RPMI7951 (cell line): ENCODE results near the gene SPECC1. TPM values are rescaled to one million over a fixed set of nuclear protein-coding genes. Genes with fewer than 3 reads are reported as not detected.
A peak's percentile ranks its signal among the peaks of the same experiment; 100 is the strongest.

Experiments used
- DNase-seq: peaks from one replicate; pipeline ENCODE4 v3.0.0-alpha.2; 2012; ENCODE audit warnings: low read depth
- total RNA-seq: library from RNA; depleted of rRNA; stranded (reverse); fragments of >200 nt; shearing (Covaris generic); gene quantifications from 2 replicates; pipeline ENCODE4 v1.2.3, GENCODE V29; 2014

The SPECC1 gene
- total RNA-seq, 1 experiment from 2014 or later, result 40.3 TPM

DNA sequence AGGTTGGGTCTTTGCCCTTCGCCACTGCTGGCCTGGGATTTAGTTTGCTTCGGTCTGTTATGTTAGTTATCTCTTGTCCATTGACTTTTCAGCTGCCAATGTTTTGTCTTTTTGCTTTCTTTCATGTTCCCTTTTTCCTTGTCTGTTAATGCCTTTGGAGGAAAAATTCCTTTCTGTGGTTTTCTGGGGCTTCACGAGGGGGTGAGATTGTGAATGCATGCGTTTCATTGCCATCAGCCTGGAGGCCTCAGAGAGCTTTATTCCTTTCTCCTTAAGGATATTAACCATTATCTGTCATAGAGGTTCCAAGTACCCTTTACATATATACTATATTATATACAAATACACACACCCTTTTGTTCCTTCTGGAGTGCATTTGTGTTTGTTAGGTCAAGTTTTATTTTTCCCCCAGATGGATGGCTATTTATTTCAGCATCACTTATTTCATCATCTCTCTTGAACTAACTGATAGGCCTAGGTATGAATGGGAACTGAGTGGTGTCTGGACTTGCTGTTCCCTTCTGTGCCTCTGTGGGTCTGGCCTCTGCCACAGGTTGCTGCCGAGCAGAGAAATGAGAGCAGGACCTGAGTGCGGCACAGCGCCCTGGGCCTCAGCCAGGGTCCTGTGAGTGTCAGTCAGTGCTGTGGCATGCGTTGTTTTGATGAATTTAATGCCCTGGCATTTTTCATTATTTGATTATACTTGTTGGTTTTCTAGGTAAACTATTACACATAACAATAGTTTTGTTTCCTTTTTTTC is 264.8 kb downstream of the SPECC1 start:
- no peak for DNase-seq

GRCh38 chr17:20275653-20276052 is 266.5 kb downstream of the SPECC1 start:
- no peak for DNase-seq

DNA sequence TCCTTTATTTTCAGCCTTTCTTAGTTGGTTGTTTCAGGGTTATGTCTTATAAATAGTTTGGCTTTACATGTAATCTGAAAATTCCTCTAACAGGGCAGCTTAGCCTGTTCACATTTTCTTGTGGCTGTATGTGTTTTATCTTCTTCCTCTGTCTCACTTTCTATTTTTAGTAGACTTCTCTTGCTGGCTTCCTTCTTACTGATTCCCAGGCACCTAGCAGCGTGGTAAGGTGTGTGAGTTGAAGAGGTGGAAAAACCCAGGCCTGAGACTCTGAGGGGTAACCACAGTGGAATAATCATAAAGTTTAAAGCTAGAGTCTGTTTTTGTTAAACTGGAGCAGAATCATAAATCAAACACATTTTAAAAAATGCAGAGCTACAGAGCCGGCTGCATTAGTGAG is 267.3 kb downstream of the SPECC1 start:
- no peak for DNase-seq

GRCh38 chr17:20278805-20279204 is 269.6 kb downstream of the SPECC1 start:
- DNase-seq, result no peak

GRCh38 chr17:20279631-20280030 is 270.5 kb downstream of the SPECC1 start:
- DNase-seq, result no peak

DNA sequence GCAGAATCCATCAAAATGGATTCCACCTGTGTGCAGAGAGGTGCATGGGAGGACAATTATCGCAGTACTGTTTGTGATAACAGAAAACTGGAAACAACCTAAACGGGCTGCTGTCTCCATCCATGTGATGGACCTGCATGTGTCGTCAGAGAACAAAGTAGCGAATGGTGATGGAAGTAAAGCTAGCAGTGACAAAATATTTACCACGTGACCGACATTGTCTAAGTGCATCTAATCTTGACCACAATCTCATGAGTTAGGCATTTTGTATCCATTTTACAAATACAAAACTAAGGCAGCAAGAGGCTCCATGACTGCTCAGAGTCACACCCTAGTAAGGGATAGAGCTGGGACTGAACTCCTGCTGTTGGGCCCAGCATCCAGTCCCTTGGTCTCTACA is 270.9 kb downstream of the SPECC1 start:
- no peak for DNase-seq

DNA sequence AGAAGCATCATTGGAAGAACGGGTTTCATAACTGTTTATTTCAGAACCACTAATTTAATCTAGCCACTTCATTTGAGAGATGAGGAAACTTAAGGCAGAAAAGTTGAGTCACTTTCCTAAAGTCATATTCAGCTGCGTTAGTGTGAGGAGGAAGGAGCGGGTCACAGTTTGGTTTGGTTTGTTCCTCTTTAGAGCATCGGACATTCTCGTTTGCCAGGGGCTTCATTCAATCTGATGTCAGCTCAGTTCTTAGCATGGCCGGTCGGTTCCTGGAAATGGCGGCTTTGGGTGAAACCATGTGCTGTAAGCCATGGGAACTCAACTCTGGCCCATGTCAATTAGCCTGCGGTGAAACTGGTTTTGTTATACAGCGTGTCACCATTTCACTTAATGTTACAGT is 271.7 kb downstream of the SPECC1 start:
- DNase-seq, result no peak

DNA sequence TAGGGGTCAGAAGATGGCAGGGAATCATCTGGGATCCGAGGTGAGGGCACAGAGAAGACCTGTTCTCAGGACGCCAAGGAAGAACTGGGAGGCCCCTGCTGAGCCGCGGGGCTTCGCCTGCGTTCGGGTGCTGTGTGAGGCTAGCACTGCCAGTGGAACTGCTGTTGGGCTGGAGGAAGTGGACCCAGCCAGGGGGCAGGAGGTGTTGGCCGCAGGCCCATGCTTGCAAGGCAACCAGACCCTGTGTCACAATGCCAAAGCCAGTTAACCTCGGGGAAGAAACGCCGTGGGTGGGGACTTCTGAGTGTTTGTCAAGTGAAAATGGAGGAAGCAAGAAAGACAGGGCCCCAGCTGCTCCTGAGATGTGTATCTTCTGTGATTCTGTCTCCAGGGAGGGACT is 272.7 kb downstream of the SPECC1 start:
- DNase-seq, result no peak

DNA sequence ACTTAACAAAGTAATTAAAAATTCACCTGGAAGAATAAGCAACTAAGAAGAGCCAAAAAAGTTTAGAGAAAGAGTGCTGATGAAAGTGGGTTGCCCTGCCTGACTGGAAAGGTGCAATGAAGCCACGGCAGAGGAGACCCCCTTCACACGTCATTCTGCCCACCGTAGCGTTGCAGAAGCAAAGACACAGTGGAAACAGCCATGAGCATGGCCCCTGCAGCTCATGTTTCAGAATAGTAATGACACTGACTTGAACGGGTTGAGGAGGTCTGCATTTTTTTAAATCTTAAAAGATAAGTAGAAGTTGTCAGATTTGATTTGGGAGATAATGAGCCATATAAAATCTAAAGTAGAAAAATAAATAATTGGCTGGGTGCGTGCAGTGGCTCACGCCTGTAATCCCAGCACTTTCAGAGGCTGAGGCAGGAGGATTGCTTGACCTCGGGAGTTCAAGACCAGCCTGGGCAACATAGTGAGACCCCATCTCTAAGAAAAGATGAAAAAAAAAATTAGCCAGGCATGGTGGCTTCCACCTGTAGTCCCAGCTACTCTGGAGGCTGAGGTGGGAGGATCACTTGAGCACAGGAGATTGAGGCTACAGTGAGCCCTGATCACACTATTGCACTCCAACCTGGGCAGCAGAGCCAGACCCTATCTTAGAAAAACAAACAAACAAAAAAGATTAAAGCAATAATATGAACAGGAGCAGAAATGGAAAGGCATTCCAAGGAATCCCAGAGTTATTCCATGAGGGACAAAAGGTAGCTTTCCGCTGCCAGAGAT is 273.6 kb downstream of the SPECC1 start:
- DNase-seq, result no peak

DNA sequence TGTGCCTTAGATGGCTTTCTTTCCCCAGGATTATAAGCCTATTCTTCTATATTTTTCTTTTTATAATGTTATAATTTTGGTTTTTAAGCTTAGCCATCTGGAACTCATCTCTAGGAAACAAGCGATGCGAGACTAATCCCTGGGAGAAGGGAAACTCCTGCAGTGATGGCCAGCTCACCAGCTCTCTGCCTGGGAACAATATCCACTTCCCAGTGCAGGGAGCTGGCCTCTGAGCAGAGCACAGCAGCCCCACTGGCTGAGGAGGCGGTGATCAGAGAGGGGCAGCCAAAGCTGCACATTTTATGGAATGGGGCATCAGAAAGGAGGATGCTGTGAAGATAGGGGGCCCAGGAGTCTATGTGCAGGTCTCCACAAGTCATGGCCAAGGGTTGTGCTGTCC is 274.9 kb downstream of the SPECC1 start:
- DNase-seq, result no peak

GRCh38 chr17:20284570-20285295 is 275.6 kb downstream of the SPECC1 start:
- DNase-seq, result no peak

DNA sequence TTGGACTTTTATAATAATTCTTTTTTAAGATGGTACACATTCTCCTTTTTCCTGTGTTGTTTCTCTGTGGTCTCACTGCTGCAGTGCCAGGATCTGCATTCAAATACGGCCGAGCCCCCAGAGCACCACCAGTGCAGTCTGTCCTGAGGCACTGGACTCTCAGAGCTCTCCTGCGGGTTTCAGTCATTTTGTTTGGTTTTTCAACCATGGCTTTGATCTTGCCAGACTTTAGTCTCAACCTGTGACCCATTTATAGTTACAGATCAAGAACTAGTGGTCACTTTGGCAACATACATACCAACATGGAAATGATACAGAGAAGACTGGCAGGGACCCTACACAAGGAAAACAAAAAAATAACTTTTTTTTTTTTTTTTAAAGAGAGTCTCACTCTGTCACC is 280.8 kb downstream of the SPECC1 start:
- no peak for DNase-seq

DNA sequence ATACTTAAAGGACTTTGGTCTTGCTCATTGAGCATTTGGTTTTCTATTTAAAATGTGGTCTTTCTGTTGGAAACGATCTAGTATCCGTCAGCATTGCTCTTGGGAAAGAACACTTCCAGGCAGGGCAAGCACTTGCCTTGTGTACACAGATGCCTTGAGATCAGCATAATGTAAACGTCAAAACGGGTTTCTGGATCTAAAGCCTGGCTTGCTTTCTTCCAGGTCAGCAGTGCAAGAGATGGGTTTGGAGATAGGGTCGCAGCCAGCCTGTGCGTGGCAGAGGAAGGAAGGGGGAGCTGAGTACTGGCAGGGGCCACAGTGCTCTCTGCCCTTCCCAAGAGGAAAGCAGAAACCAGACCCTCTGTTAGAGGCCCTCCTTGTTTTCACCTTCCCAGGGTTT is 282.7 kb downstream of the SPECC1 start:
- no peak for DNase-seq

DNA sequence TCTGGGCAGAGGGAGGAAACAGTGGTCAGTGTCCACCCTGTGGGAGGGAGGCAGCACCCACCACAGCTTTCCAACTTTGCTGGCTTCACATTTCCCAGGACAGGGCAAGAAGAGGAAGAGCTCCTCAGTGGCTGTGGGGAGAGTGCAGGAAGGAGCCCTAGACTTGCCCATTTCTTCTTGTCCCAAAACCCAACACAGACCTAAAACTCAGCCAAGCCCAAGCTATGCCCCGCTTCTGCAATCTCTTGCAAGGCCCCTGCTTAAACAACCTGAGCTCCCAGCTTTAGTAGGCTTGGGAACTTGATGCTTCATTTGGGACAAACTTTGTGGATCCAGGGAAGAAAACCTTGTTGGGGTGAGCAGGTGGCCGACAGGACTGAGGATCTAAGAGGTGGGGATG is 284.3 kb downstream of the SPECC1 start:
- no peak for DNase-seq

DNA sequence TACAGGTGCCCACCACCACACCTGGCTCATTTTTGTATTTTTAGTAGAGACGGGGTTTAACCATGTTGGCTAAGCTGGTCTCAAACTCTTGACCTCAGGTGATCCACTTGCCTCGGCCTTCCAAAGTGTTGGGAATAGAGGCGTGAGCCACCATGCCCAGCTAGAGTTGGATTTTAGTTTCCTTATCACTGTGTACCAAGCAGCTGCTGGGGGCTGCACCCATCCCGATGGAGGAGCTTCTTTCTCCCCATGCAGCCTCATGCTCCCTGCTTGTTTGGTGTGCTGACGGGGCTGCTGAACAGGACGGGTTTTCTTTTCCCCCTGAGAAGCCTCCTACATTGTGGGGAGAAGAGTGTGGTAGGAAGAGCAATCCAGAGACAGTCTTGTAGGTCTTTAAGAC is 285.0 kb downstream of the SPECC1 start:
- DNase-seq, result no peak

GRCh38 chr17:20299013-20299412 is 289.9 kb downstream of the SPECC1 start:
- DNase-seq, result no peak

GRCh38 chr17:20300436-20300934 is 291.3 kb downstream of the SPECC1 start:
- peak; percentile 78 for DNase-seq

DNA sequence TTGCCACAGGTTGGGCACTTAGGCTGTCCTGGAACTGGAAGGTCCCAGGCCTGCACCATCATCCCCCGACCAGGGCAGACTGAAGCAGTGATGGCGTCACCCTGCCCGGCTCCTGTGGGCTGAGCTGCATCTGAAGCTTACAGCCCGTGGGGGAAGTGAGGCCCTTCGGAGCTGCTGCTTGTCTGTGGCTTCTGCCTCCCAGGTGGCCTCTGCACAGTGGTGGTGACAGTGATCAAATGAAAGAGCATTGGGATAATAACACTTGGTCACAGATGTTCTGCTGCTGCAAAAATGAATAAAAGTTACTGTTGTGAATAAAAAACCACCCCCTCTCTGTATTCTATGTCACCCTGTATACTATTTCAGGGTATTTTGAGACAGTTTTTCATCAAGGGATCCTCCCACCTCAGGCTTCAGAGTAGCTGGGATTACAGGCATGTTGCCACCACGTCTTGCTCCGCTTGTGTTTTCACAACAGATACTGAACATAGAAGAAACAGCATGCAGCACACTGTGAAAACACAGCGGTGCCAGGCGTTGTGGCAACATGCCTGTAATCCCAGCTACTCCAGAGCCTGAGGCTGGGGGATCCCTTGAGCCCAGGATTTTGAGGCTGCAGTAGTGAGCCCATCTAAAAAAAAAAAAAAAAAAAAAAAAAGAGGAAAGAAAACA is 293.2 kb downstream of the SPECC1 start:
- peak; percentile 26 for DNase-seq

DNA sequence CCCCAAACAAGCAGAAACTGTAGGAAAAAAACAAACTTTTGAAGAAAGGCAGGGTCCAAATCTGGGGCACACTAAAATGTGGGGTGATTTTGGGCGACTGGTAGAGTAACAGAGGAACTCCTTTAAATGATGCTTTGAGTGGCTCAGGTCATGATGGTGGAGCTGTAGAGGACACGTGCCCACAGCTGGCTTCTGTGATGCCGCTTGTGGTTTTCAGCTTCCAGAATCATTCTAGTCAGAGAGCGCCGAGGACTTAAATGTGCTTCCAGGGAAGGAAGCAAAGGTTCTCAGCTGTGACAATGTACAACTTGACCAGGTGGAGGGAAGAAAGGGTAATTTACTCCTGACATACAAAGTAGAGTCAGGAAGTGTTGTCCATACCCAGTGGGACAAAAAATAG is 295.8 kb downstream of the SPECC1 start:
- no peak for DNase-seq

DNA sequence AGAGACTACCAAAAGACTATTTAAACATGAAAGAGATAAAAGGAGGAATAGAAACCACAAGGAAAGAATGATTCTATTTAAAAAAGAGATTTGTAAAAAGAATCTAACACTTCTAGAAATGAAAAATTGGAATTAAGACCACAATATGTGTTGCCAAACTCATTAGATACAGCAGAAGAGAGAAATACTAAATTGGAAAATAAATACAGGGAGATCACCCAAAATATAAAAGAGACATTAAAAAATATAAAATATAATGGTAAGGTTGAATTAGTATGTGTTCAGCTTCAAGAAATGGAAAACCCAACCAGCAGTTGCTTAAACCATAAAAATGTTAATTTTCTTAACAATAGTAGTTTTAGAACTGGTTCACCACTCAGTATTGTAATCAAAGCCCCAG is 297.8 kb downstream of the SPECC1 start:
- DNase-seq, result no peak

- no peak for DNase-seq
Measured at GRCh38 chr17:20307326-20307910, 298.3 kb downstream of the SPECC1 start.

- DNase-seq, result no peak
Measured at GRCh38 chr17:20310481-20310880, 301.3 kb downstream of the SPECC1 start.
